Measurements from ENCODE around the gene APOA5.
A peak's percentile ranks its signal among the peaks of the same experiment; 100 is the strongest.

APOA5 gene

GRCh38 chr11:116775975-116776374 lies 15.7 kb downstream of the APOA5 start:
- peaks cover 17% of the 10 kb centered on the region for H3K4me1 ChIP-seq (ENCODE audit: insufficient read depth, poor library complexity, severe bottlenecking)
- peaks cover 3% of the 10 kb centered on the region for H3K27me3 ChIP-seq (ENCODE audit: insufficient read depth, poor library complexity, severe bottlenecking)
- H3K9me3 ChIP-seq (ENCODE audit: severe bottlenecking): no peaks in the 10 kb centered on the region
- DNase-seq (ENCODE audit: low spot score) (no peak), ATAC-seq (ENCODE audit: low read depth) (no peak)
- TF ChIP-seq CTCF (IDR thresholded peaks at IDR 0.05; ENCODE audit: poor library complexity, severe bottlenecking): no peak
- H3K36me3 ChIP-seq (ENCODE audit: low read depth): peaks cover 38% of the 10 kb centered on the region
- no peak overlapping the region for H3K4me3 ChIP-seq (ENCODE audit: severe bottlenecking)
- H3K27ac ChIP-seq (ENCODE audit: poor library complexity, severe bottlenecking): no peak overlapping the region

GRCh38 chr11:116774661-116775060 lies 17.0 kb downstream of the APOA5 start:
- no peak overlapping the region for H3K4me3 ChIP-seq (ENCODE audit: severe bottlenecking)
- H3K36me3 ChIP-seq (ENCODE audit: low read depth): peaks cover 29% of the 10 kb centered on the region
- DNase-seq (ENCODE audit: low spot score) (no peak), ATAC-seq (ENCODE audit: low read depth) (no peak)
- no peak for TF ChIP-seq CTCF (IDR thresholded peaks at IDR 0.05; ENCODE audit: poor library complexity, severe bottlenecking)
- H3K9me3 ChIP-seq (ENCODE audit: severe bottlenecking): no peaks in the 10 kb centered on the region
- H3K27ac ChIP-seq (ENCODE audit: poor library complexity, severe bottlenecking): no peak overlapping the region
- peaks cover 18% of the 10 kb centered on the region for H3K4me1 ChIP-seq (ENCODE audit: insufficient read depth, poor library complexity, severe bottlenecking)
- H3K27me3 ChIP-seq (ENCODE audit: insufficient read depth, poor library complexity, severe bottlenecking): peaks cover 3% of the 10 kb centered on the region

GRCh38 chr11:116773203-116774097 lies 18.2 kb downstream of the APOA5 start:
- Histone ChIP-seq H3K4me3 (ENCODE audit: severe bottlenecking) (peak overlapping the region; percentile 95), H3K9me3 (ENCODE audit: severe bottlenecking) (no peaks in the 10 kb centered on the region), H3K36me3 (ENCODE audit: low read depth) (peaks cover 26% of the 10 kb centered on the region), H3K27me3 (ENCODE audit: insufficient read depth, poor library complexity, severe bottlenecking) (peaks cover 3% of the 10 kb centered on the region), H3K4me1 (ENCODE audit: insufficient read depth, poor library complexity, severe bottlenecking) (peaks cover 18% of the 10 kb centered on the region), H3K27ac (ENCODE audit: poor library complexity, severe bottlenecking) (peak overlapping the region; percentile 83)
- no peak for TF ChIP-seq CTCF (IDR thresholded peaks at IDR 0.05; ENCODE audit: poor library complexity, severe bottlenecking)
- peak; percentile 47 for ATAC-seq (ENCODE audit: low read depth)
- no peak for DNase-seq (ENCODE audit: low spot score)

- peak; percentile 89 for DNase-seq (ENCODE audit: low spot score)
- no peak for TF ChIP-seq CTCF (IDR thresholded peaks at IDR 0.05; ENCODE audit: poor library complexity, severe bottlenecking)
- peaks cover 18% of the 10 kb centered on the region for H3K4me1 ChIP-seq (ENCODE audit: insufficient read depth, poor library complexity, severe bottlenecking)
- H3K9me3 ChIP-seq (ENCODE audit: severe bottlenecking): no peaks in the 10 kb centered on the region
- H3K36me3 ChIP-seq (ENCODE audit: low read depth): peaks cover 25% of the 10 kb centered on the region
- peaks cover 3% of the 10 kb centered on the region for H3K27me3 ChIP-seq (ENCODE audit: insufficient read depth, poor library complexity, severe bottlenecking)
- peak within 1 kb of the TSS; percentile 95 for H3K4me3 ChIP-seq (ENCODE audit: severe bottlenecking)
- peak; percentile 87 for ATAC-seq (ENCODE audit: low read depth)
- H3K27ac ChIP-seq (ENCODE audit: poor library complexity, severe bottlenecking): peak within 1 kb of the TSS; percentile 83
These were observed 19.1 kb downstream of the APOA5 start, which contains the start of gene BUD13 for GRCh38 chr11:116772443-116773202. TSS of gene BUD13 (minus strand) at chr11:116772987. CDS start at chr11:116772964, 23 bp downstream.

All from RWPE2 (cell line).